ENCODE data around the gene SLC13A4.
"Not testable (repeated sequence)": the region's sequence is repeated elsewhere in the genome, so short reads cannot be mapped to it uniquely, and the experiment has no call there.

Gene SLC13A4

DNA sequence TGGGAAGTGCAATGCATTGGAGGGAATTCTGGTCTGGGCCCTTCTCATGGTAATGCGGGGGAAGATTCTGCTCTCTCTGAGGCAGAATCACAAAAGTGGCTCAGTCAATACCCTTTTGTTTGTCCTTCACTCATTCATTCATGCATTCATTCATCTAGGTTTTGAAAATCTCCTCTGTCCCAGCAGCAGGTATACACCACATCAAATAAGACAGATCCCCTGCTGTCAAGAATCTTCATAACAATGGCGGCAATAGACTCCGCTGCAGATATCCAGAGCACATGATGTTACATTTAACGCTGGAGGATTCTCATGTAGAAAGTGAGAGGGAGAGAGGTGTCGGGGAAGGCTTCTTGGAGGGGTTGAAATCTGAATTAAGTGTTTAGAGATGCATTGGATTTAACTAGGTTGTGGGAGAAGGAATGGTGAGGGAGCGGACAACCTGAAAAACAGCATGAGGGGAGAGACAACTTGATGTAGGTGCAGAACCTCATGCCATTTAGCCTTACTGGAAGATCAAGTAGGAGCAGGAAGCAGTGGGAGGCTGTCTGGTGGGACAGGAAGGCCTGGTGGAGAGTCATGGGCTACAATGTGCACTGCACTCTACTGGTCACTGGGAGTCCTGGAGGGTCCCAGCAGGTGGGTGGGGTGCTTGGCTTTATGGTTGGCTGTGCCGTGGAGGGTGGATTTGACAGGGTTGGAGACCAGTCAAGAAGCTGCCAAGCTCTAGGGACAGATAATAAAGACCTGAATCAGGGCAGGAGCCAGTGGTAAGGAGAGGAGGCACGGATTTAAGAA, 25.8 kb upstream of the SLC13A4 start:
- no peak for DNase-seq (ENCODE audit: low read depth in 2 of 3, low spot score in 2 of 3)

GRCh38 chr7:135748770-135749169, 20.8 kb upstream of the SLC13A4 start, which contains the start of gene FAM180A:
Gene FAM180A (minus strand): TSS chr7:135748813. CDS start chr7:135748580, 233 bp downstream.
- DNase-seq (ENCODE audit: low read depth in 2 of 3, low spot score in 2 of 3): no peak

DNA sequence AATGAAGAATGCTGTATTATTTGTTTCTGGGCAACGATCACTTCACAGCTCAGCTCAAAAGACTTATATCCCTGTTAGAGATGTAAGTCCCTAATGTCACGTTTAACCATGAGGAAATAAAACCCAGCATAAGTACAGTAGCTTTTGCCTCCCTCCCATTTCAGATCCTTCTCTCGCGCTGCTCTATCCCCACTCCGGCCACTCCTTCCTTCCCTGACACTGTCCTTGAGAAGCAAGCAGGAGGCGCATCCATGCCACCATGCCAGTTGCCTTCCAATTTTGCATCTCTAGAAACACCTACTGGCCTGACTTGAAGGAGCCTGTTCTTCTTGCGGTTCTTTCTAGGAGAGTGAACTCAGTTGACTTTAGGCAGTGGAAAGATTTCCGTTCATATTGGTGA, 19.4 kb upstream of the SLC13A4 start:
- DNase-seq (ENCODE audit: low read depth in 2 of 3, low spot score in 2 of 3): no peak

GRCh38 chr7:135745703-135746312, 17.8 kb upstream of the SLC13A4 start:
- no peak for DNase-seq (ENCODE audit: low read depth in 2 of 3, low spot score in 2 of 3)

DNA sequence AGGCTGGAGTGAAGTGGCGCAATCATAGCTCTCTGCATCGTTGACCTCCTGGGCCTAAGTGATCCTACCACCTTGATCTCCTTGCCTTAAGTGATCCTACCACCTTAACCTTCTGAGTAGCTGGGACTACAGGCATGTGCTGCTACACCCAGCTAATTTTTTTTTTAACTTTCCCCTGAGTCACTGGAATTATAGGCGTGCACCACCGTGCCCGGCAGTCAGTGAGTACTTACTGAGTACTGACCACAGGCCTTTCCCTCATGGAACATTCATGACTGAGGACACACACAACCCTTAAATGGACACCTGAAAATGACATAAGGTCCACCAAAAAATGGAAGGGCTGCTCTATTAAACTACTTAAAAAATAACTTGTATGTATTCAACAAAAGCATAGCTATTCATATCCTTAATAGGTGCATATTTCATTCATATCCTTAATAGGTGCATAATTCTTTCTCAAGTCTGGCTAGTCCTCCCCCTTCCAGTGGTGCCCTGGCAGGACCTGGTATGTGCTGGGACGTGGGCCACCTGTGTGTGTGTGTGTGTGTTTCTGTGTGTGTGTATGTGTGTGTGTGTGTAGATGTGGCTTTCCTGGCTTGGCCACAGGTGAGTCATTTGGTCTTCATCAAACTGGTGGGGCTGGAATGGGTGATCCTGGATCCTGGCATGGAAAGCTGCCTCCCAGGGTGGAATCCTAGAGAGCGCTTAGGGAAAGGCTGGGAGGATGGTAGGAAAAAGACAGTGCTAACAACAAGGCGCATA, 17.1 kb upstream of the SLC13A4 start:
- DNase-seq (ENCODE audit: low read depth in 2 of 3, low spot score in 2 of 3): no peak

- no peak for DNase-seq (ENCODE audit: low read depth in 2 of 3, low spot score in 2 of 3)
Observed at GRCh38 chr7:135743907-135744731, 16.1 kb upstream of the SLC13A4 start.

DNA sequence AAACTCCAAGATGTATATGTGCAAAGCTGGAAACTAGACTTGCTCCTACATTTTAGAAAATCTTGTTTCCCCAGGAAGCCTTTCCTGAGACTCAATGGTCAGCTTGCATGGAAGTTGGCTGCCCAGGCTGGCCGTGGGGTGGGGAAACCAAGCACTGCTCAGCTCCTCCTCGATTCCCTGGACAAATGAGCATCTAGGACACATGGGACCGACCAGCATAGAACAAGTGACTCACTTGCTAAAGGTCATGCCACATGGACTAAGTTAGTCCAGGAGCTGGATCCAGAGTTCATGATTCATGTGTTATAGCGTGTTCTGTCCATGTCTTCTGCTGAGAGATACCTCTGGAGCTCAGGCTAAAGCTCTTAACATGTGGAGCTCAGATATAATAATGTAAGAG, 14.4 kb upstream of the SLC13A4 start:
- no peak for DNase-seq (ENCODE audit: low read depth in 2 of 3, low spot score in 2 of 3)

- no peak for DNase-seq (ENCODE audit: low read depth in 2 of 3, low spot score in 2 of 3)
Observed at GRCh38 chr7:135741905-135742304, 13.9 kb upstream of the SLC13A4 start.

DNA sequence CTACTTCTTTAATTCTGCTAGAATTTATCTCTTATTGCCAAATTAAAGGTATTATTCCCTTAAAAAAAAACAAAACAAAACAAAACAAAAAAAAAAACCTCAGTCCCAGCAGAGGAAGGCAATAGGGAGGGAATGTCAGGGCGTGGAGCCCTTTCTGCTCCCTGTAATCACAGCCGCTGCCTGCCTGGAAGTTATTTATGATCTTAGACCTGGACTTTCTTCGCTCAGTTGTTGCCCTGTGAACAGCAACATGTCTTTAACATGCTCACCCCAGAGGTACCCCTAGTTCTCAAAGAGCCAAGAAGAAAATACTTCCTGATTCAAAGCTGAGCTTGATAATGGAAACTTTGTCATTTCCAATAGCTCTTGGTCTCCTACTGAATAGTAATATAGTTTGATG, 12.9 kb upstream of the SLC13A4 start:
- DNase-seq (ENCODE audit: low read depth in 2 of 3, low spot score in 2 of 3): no peak

- not testable (repeated sequence) for DNase-seq (ENCODE audit: low read depth in 2 of 3, low spot score in 2 of 3)
Observed at GRCh38 chr7:135737306-135737647, 9.3 kb upstream of the SLC13A4 start.

- DNase-seq (ENCODE audit: low read depth in 2 of 3, low spot score in 2 of 3): no peak
Observed at GRCh38 chr7:135736586-135737305, 8.8 kb upstream of the SLC13A4 start.

GRCh38 chr7:135734343-135734689, 6.3 kb upstream of the SLC13A4 start:
- no peak for DNase-seq (ENCODE audit: low read depth in 2 of 3, low spot score in 2 of 3)

DNA sequence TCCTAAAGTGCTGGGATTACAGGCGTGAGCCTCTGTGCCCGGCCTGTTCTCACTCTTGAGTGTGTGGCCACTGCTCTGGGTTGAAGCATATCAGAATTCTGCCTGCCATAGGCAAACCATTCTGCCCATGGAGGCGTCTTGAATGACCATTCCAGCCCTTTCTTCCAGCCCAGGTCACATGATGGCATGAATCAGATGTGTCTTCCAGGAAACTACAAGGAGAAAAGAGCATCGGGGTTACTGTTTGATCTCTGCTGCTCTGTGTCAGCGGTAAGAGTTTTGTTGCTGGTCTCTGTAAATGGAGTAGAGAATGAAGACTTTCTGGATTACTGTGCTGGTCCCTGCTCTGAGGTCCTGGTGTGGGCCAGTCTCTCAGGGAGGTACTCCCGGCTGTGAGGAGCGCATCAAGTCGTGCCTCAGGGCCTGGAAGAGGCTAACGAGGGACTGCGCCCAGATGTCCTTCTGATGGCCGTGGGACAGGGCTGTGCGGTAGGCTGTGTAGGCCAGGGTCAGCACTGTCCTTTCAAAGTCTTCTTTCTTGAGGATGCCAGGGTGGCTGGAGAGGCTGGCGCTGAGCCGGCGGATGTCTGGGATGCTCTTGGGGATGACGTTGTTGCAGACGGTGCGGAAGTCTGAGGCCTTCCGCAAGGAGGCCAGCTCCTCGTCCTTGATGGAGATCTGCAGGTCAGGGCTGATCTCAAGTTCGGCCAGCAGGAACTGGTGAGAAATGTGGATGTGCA, 5.8 kb upstream of the SLC13A4 start:
- DNase-seq (ENCODE audit: low read depth in 2 of 3, low spot score in 2 of 3): no peak

DNA sequence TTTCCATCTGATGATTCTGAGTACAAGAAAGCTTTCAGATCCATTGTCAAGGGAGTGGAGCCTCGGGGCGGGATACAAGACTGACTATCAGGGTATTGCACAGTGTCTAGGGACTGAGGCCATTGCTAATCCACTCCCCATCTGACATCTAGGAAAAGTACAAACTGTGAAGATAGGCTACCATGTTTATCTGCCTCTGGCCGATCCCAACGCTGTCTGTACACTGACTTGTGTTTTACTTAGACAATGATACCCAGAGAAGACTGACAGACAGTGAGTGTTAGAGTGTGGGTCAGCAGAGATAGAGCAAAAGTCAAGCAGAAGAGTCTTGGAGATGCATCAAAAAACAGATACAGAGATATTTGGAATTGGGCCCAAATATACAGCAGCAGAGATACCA, 3.1 kb upstream of the SLC13A4 start:
- no peak for DNase-seq (ENCODE audit: low read depth in 2 of 3, low spot score in 2 of 3)

- no peak for DNase-seq (ENCODE audit: low read depth in 2 of 3, low spot score in 2 of 3)
Observed at GRCh38 chr7:135729230-135729629, 1.2 kb upstream of the SLC13A4 start.

GRCh38 chr7:135726911-135727673, 894 bp downstream of the SLC13A4 start:
- no peak for DNase-seq (ENCODE audit: low read depth in 2 of 3, low spot score in 2 of 3)

GRCh38 chr7:135726276-135726788, 1.7 kb downstream of the SLC13A4 start:
- DNase-seq (ENCODE audit: low read depth in 2 of 3, low spot score in 2 of 3): no peak

- no peak for DNase-seq (ENCODE audit: low read depth in 2 of 3, low spot score in 2 of 3)
Observed at GRCh38 chr7:135723411-135723810, 4.6 kb downstream of the SLC13A4 start.

GRCh38 chr7:135721198-135721820, 6.7 kb downstream of the SLC13A4 start:
- no peak for DNase-seq (ENCODE audit: low read depth in 2 of 3, low spot score in 2 of 3)

Measured in activated CD8-positive, alpha-beta memory T cell treated with anti-CD3 and anti-CD28 coated beads for 48 hours (primary cell).